Endothelial cell of umbilical vein (primary cell): ENCODE data around the gene APOH. TPM values are rescaled to one million over a fixed set of nuclear protein-coding genes. Genes with fewer than 3 reads are reported as not detected.

Source experiments
- BruUV-seq: library from RNA; stranded (reverse); fragments of 400-500 nt; replicated peaks from 2 replicates; lab custom pipeline; 2021; lab: Mats Ljungman, UMichigan
- CTCF ChIA-PET: fragments of 300-600, 350-600 bp; sonication (Branson Sonifier 250); formaldehyde crosslinking; loops from one replicate; lab custom pipeline; 2021; ENCODE audit warnings: antibody characterized with exemption, inconsistent platforms; lab: Charles Lee
- POLR2A ChIA-PET: fragments of 300-600, 350-600 bp; sonication (Branson Sonifier 250); formaldehyde crosslinking; loops from one replicate; lab custom pipeline; 2021; ENCODE audit warnings: antibody characterized with exemption, inconsistent platforms; lab: Charles Lee
- DNase-seq: peaks from one replicate; pipeline ENCODE4 v3.0.0-alpha.2; 2011; ENCODE audit warnings: low read depth, low spot score
- FAIRE-seq: peaks from 2 replicates; lab custom pipeline; 2011; peaks lifted over from hg19 to GRCh38; lab: Jason Lieb, UNC
- H2AFZ ChIP-seq: 2 replicates; pipeline ENCODE4 v1.6.0; 2012; ENCODE audit warnings: low read depth, low read length, control low read depth, inconsistent platforms
- H3K27ac ChIP-seq: 2 replicates; pipeline ENCODE4 v1.5.1; 2011; ENCODE audit warnings: low read depth, mild to moderate bottlenecking, control low read depth, low read length, moderate library complexity; ENCODE audit not compliant: insufficient read depth
- H3K27me3 ChIP-seq, 2 experiments: 2 replicates each; pipeline versions ENCODE4 v1.6.0 to v1.6.1; 2011; ENCODE audit warnings: low read length in 2 of 2, mixed read lengths in 1 of 2; ENCODE audit not compliant: control insufficient read depth in 2 of 2, insufficient read depth in 2 of 2
- H3K36me3 ChIP-seq, 2 experiments: 2 replicates in 1 of 2; 3 replicates in 1 of 2; pipeline ENCODE4 v1.5.1; 2011; ENCODE audit warnings: low read length in 2 of 2, mild to moderate bottlenecking in 1 of 2, moderate library complexity in 1 of 2; ENCODE audit not compliant: control insufficient read depth in 2 of 2, insufficient read depth in 2 of 2; ENCODE audit errors: extremely low read depth in 1 of 2
- H3K4me1 ChIP-seq: 3 replicates; pipeline ENCODE4 v1.5.1; 2011; ENCODE audit warnings: mild to moderate bottlenecking, low read length; ENCODE audit not compliant: control insufficient read depth, insufficient read depth; ENCODE audit errors: extremely low read depth
- H3K4me2 ChIP-seq: 2 replicates; pipeline ENCODE4 v1.6.1; 2011; ENCODE audit warnings: low read length, control low read depth, mixed read lengths; ENCODE audit not compliant: insufficient read depth
- H3K4me3 ChIP-seq, 3 experiments: fragments of 200-600 bp in 1 of 3; sonication (generic), shearing (Covaris generic) in 1 of 3; replicated peaks in 1 of 3; 2 replicates each; pipeline ENCODE4 v1.5.1; 2011 to 2016; ENCODE audit warnings: control low read depth in 3 of 3, low read length in 3 of 3, mild to moderate bottlenecking in 2 of 3, inconsistent platforms in 1 of 3, low read depth in 1 of 3, moderate library complexity in 1 of 3; ENCODE audit not compliant: insufficient read depth in 1 of 3
- H3K79me2 ChIP-seq: 2 replicates; pipeline ENCODE4 v1.6.0; 2012; ENCODE audit warnings: low read length, inconsistent platforms; ENCODE audit not compliant: control insufficient read depth, insufficient read depth
- H3K9ac ChIP-seq: replicated peaks from 2 replicates; pipeline ENCODE3; 2011; ENCODE audit warnings: low read length, control low read depth; ENCODE audit not compliant: insufficient read depth; ENCODE audit errors: extremely low read depth
- H3K9me1 ChIP-seq: replicated peaks from 3 replicates; pipeline ENCODE4 v1.6.0; 2011; ENCODE audit warnings: mild to moderate bottlenecking, low read length; ENCODE audit not compliant: control insufficient read depth, insufficient read depth; ENCODE audit errors: extremely low read depth
- H3K9me3 ChIP-seq: replicated peaks from 2 replicates; pipeline ENCODE4 v1.5.1; 2012; ENCODE audit warnings: low read length, inconsistent platforms; ENCODE audit not compliant: control insufficient read depth, insufficient read depth
- H4K20me1 ChIP-seq: replicated peaks from 2 replicates; pipeline ENCODE3; 2011; ENCODE audit warnings: mild to moderate bottlenecking, low read length; ENCODE audit not compliant: control insufficient read depth, insufficient read depth; ENCODE audit errors: extremely low read depth
- EZH2 ChIP-seq: IDR thresholded peaks from 2 replicates; pipeline ENCODE4 v1.6.1; 2012; ENCODE audit warnings: borderline replicate concordance, low read depth, mild to moderate bottlenecking, moderate library complexity, low read length, inconsistent platforms; ENCODE audit not compliant: severe bottlenecking
- FOS ChIP-seq: IDR thresholded peaks from 2 replicates; pipeline ENCODE4 v1.6.1; 2011; ENCODE audit warnings: mild to moderate bottlenecking, low read length, moderate library complexity, borderline replicate concordance; ENCODE audit not compliant: insufficient read depth
- GATA2 ChIP-seq: IDR thresholded peaks from 2 replicates; pipeline ENCODE4 v1.7.0; 2011; ENCODE audit warnings: low read depth, mild to moderate bottlenecking, moderate library complexity, mixed read lengths, low read length; ENCODE audit not compliant: insufficient read length, insufficient read depth
- JUN ChIP-seq: IDR thresholded peaks from 2 replicates; pipeline ENCODE4 v1.6.1; 2011; ENCODE audit warnings: borderline replicate concordance, low read depth; ENCODE audit not compliant: insufficient read length, insufficient read depth
- POLR2A ChIP-seq: IDR thresholded peaks from 2 replicates; pipeline ENCODE4 v1.6.1; 2012; ENCODE audit warnings: low read depth, mild to moderate bottlenecking, control low read depth, low read length
- POLR2AphosphoS5 ChIP-seq: IDR thresholded peaks from 2 replicates; pipeline ENCODE4 v1.6.1; 2012; ENCODE audit warnings: low read depth, mild to moderate bottlenecking, control low read depth, low read length, moderate library complexity; ENCODE audit not compliant: insufficient read depth
- dilution Hi-C: fragments of 300-500 bp; cut with MboI; formaldehyde crosslinking; loops from one replicate; pipeline ENCODE4 v1.15.0; 2019; ENCODE audit warnings: low sequenced_read_pairs; ENCODE audit not compliant: extremely low pct_ligation_motif_present
- intact Hi-C: fragments of 100-400 bp; cut with micrococcal nuclease; formaldehyde crosslinking; loops from one replicate; pipeline ENCODE4 v1.10.0; 2022
- polyA plus RNA-seq, 4 experiments: library from polyadenylated mRNA; depleted of rRNA in 3 of 4; stranded (reverse) in 3 of 4; unstranded in 1 of 4; fragments of >200 nt; gene quantifications; 2 replicates each; pipeline versions ENCODE4 v1.2.1 to v1.2.3, GENCODE V29; 2011 to 2012; ENCODE audit warnings: missing spikeins in 1 of 4
- total RNA-seq: library from RNA; stranded (reverse); gene quantifications from 2 replicates; pipeline ENCODE4 v1.2.3, GENCODE V29; 2021
- TF ChIP-seq, protein P1 (sequence below), 2 donors: IDR thresholded peaks; 1 replicate in 1 of 2; 2 replicates in 1 of 2; pipeline ENCODE4 v1.5.1; 2011; ENCODE audit warnings: low read length in 2 of 2, mild to moderate bottlenecking in 2 of 2, moderate library complexity in 2 of 2, control low read depth in 1 of 2, inconsistent platforms in 1 of 2, low read depth in 1 of 2; ENCODE audit not compliant: insufficient read depth in 1 of 2; ENCODE audit errors: extremely low read depth in 1 of 2
- TF ChIP-seq, protein P2 (sequence below): IDR thresholded peaks from 2 replicates; pipeline ENCODE4 v1.6.1; 2011; ENCODE audit not compliant: insufficient read depth, insufficient read length

Gene APOH
- total and polyA plus RNA-seq, 2 donors (not counting 3 experiments of a cell fraction or from before 2014, with no cell fraction given): not detected

GRCh38 chr17:66260275-66260674 is 31.1 kb upstream of the APOH start:
- no peaks in the 10 kb centered on the region for H3K27me3 ChIP-seq
- H3K4me2 ChIP-seq: no peak overlapping the region
- dilution Hi-C loops (no loop called here), intact Hi-C loops (no loop called here)
- H3K27ac ChIP-seq: no peak overlapping the region
- no TSS peak for BruUV-seq
- H2AFZ ChIP-seq: no peak overlapping the region
- H3K79me2 ChIP-seq: no peaks in the 10 kb centered on the region
- no peaks in the 10 kb centered on the region for H3K9me1 ChIP-seq
- CTCF ChIA-PET: interaction anchor here (0.9 to 1.7 kb wide), 3 partner anchors 15 to 414 kb away, joined by 3 to 5 read pairs (median 3); no protein-coding TSS in a partner anchor
- H3K4me3 ChIP-seq: no peak overlapping the region
- no peaks in the 10 kb centered on the region for H3K36me3 ChIP-seq
- no peak for TF ChIP-seq EZH2
- TF ChIP-seq, protein P1, sequence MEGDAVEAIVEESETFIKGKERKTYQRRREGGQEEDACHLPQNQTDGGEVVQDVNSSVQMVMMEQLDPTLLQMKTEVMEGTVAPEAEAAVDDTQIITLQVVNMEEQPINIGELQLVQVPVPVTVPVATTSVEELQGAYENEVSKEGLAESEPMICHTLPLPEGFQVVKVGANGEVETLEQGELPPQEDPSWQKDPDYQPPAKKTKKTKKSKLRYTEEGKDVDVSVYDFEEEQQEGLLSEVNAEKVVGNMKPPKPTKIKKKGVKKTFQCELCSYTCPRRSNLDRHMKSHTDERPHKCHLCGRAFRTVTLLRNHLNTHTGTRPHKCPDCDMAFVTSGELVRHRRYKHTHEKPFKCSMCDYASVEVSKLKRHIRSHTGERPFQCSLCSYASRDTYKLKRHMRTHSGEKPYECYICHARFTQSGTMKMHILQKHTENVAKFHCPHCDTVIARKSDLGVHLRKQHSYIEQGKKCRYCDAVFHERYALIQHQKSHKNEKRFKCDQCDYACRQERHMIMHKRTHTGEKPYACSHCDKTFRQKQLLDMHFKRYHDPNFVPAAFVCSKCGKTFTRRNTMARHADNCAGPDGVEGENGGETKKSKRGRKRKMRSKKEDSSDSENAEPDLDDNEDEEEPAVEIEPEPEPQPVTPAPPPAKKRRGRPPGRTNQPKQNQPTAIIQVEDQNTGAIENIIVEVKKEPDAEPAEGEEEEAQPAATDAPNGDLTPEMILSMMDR (IDR thresholded peaks at IDR 0.05; ENCODE audit: extremely low read depth in 1 of 2, insufficient read depth in 1 of 2, low read depth in 1 of 2, low read length in 2 of 2): no peak
- DNase-seq (no peak), FAIRE-seq (no peak)
- no peak overlapping the region for H3K9ac ChIP-seq
- H3K9me3 ChIP-seq: no peaks in the 10 kb centered on the region
- peaks cover under 1% of the 10 kb centered on the region for H3K4me1 ChIP-seq
- no peaks in the 10 kb centered on the region for H4K20me1 ChIP-seq
- POLR2A ChIA-PET: no interaction called here

- TF ChIP-seq GATA2: no peak
- no peak for TF ChIP-seq POLR2A
- TF ChIP-seq, protein P1 (IDR thresholded peaks at IDR 0.05; ENCODE audit: extremely low read depth in 1 of 2, insufficient read depth in 1 of 2, low read depth in 1 of 2, low read length in 2 of 2): no peak
- no peak for TF ChIP-seq POLR2AphosphoS5
- TF ChIP-seq FOS: no peak
- no peak for TF ChIP-seq EZH2
- TF ChIP-seq, protein P2, sequence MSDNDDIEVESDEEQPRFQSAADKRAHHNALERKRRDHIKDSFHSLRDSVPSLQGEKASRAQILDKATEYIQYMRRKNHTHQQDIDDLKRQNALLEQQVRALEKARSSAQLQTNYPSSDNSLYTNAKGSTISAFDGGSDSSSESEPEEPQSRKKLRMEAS: no peak
- TF ChIP-seq JUN: no peak
- no peaks in the 10 kb centered on the region for H3K9me3 ChIP-seq
- no peaks in the 10 kb centered on the region for H3K79me2 ChIP-seq
- no peaks in the 10 kb centered on the region for H3K36me3 ChIP-seq
- no peak overlapping the region for H3K9ac ChIP-seq
- DNase-seq (no peak), FAIRE-seq (no peak)
- H4K20me1 ChIP-seq: no peaks in the 10 kb centered on the region
- intact Hi-C loops (loop anchor here (1.0 to 10.0 kb wide), 7 partner anchors 20 to 418 kb away; no protein-coding TSS in a partner anchor), dilution Hi-C loops (no loop called here)
- H2AFZ ChIP-seq: no peak overlapping the region
- H3K27ac ChIP-seq: no peak overlapping the region
- ChIA-PET POLR2A (no interaction called here), CTCF (interaction anchor here (0.7 to 2.7 kb wide), 23 partner anchors 10 to 419 kb away, joined by 3 to 47 read pairs (median 4); no protein-coding TSS in a partner anchor)
- no TSS peak for BruUV-seq
- H3K4me2 ChIP-seq: no peak overlapping the region
- H3K4me3 ChIP-seq: no peak overlapping the region
- H3K9me1 ChIP-seq: no peaks in the 10 kb centered on the region
- no peaks in the 10 kb centered on the region for H3K27me3 ChIP-seq
- H3K4me1 ChIP-seq: peaks cover 2% of the 10 kb centered on the region
These were observed 26.3 kb upstream of the APOH start for GRCh38 chr17:66255527-66255971.
